HG03378 (cell line): ENCODE data around the gene ZBTB49.

Source experiments
- ATAC-seq: cut with Tn5 transposase; IDR thresholded peaks from one replicate; pipeline ENCODE4 v1.9.1; 2021; ENCODE audit warnings: mild to moderate bottlenecking, moderate library complexity; ENCODE audit not compliant: unreplicated experiment

The ZBTB49 gene

DNA sequence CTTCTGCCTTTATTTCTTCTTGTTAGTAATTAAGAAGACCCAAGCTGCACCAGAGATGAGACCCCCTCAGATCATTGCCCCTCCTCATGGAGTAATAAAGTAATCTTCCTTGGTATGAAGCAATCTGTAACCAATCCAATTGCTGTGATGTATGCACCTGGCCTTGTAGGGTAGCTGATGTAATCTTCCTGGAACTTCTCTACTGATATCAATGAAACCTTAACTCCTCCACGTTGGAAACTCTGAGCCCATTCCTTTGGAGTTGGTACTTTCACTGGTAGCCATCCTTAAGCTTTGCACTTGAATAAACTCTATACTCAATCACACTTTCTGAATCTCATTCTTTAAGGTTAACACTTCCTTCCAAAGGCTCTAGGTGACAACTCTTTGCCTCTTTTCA is 65.3 kb downstream of the ZBTB49 start:
- ATAC-seq = no peak

DNA sequence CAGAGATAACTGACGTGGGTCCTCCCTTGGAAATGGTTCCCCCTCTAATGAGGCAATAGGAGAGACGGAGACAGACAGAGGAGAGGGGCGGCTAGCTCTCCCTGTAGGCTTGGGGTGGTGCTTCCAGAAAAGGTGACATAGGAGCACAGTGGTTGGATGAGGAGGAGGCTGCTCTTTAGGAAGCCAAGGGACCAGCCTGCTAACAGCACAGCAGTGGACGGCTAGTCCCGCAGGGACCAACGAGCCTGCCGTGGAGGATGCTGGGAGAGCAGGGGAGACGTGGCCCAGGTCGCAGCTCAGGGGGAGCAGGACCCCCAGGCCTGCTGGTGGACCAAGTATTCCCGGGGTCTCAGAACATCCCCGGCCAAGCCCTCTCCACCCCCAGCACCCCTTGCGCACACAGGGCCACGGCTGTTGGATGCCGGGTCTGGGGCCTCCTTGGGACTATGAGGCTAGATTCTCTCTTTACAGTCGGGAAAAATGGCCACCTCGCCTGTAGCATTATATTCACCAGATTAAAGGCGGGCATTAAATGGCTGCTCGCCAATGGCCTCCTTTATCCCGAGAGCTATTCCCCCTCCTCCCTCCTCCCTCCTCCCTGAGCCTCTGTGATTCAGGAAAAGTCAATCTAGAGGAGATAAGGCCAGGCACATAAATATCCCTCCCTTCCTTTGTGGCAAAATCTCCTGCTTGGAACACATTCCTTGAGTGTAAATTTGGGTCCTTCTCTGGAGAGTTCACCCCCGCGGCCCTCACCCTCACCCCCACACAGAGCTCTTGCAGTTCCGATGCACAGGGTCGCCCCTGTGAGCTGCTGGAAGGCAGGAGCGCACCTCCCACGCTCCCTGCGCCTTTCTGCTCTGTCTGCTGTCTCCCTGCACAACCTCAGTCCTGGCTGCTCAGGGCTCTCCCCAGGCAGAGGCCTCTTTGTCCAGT is 66.3 kb downstream of the ZBTB49 start:
- ATAC-seq = no peak

DNA sequence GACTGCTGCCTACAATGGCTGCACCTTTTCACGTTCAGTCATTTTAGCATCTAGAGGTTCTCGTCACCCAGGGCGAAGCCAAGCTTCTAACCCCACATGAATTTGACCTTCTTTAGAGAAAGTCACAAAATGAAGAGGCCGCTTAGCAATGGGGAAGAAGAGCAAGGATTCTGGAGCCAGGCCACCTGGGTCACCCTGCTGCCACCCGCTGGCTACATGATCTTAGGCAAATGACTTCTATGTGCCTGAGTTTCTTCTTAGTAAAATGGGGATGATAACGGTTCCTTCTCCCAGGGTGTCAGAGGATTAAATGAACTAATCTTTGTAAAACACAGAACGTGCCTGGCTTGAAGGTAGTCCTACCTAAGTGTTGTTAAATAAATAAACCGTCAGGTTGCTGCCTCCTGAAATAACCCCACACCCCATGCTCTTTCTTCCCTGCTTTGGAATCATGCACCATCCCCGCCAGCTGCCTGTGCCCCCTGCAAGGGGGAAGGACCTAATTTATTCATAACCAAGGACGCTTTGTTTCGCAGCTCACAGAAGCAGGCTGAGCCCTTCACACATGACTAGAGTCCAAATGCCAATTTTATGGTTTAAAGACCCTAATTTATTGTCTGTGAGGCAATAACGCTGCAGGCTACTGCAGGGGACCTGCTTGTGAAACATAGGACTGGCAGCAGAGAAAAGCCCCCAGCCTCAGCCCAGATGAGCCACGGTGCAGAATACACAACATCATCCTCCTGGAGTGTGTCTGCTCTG is 68.2 kb downstream of the ZBTB49 start:
- no peak for ATAC-seq

DNA sequence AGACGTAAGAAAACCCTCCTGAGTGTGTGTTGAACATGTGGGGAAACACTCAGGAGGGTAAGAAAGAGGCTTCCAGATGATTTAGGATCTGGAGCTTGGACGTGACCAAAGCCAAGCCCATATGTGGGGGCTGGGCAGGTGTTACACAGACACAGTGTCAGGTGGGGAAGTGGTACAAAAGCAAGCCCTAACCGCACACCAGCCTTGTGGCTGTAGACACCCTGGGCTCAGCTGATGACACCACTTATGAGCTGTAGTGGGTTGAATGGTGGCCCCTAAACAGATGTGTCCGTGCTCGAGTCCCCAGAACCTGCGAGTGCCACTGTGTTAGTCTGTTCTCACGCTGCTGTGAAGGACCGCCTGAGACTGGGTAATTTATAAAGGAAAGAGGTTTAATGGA is 71.8 kb downstream of the ZBTB49 start:
- no peak for ATAC-seq

DNA sequence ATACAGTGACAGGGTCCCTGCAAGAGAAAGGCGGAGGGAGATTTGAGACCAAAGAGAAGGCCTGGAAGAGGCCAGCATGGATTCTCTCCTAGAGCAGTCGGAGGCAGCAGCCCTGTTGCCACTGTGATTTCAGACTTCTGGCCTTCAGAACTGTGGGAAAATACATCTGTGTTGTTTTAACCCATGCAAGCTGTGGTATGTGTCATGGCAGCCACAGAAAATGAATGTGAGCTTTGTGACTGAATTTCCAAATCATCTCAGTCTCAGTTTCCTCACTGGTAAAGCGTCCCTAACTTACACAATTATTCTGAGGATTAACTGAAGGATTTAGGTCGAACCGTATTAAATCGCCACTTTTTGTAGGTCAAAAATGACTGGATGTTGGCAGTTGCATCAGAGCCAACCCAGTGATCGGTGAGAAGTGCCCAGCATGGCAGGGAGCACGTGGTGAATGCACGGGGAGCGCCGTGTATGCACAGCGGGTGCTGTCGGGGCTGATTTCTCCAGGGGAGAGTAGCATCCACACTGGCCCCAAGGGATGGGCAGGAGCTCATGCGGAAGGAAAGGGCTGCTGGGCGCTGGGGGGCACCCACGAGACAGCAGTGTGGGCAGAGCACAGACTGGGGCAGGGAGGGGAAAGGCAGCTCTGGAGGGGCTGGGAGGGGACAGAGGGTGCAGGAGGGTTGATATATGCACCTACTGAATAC is 73.1 kb downstream of the ZBTB49 start:
- ATAC-seq = no peak

DNA sequence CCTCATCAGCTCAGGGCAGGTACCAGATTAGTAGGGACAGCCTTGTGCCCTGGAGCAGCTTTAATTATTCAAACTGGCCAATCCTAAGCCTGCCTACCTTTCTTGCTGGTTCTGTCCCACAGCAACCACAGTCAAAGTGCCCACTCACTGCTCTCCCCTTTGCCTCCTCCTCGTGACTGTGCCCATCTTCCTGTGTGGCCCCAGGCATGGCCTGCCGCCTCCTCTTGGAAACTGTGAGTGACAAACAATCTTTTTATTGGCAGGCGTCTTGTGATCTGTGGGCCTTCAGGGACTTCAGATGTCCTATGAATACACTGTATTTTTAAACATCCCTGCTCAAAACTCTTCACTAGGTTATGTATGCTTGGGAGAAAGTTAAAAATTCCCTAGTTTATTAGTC is 74.0 kb downstream of the ZBTB49 start:
- no peak for ATAC-seq

DNA sequence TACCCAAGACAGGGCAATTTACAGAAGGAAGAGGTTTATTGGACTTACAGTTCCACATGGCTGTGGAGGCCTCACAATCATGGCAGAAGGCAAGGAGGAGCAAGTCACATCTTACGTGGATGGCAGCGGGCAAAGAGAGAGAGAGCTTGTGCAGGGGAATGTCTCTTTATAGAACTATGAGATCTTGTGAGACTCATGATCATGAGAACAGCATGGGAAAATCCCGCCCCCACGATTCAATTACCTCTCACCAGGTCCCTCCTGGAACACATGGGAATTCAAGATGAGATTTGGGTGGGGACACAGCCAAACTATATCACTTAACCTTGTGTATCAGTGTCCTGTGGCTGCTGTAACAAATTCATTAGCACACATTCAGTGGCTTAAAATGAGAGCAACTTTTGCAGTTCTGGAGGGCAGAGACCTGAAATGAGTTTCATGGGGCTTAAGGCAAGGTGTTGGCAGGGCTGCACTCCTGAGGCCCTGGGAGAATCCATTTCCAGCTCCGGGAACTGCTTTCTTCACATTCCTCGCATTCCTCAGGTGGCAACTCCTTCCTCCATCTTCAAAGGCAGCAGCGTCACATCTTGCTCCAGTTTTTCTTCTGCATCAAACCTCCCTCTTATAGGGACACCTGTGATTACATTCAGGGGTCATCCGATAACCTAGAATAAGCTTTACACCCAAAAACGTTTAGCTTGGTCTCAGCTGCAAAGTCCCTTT is 74.6 kb downstream of the ZBTB49 start:
- ATAC-seq = no peak

DNA sequence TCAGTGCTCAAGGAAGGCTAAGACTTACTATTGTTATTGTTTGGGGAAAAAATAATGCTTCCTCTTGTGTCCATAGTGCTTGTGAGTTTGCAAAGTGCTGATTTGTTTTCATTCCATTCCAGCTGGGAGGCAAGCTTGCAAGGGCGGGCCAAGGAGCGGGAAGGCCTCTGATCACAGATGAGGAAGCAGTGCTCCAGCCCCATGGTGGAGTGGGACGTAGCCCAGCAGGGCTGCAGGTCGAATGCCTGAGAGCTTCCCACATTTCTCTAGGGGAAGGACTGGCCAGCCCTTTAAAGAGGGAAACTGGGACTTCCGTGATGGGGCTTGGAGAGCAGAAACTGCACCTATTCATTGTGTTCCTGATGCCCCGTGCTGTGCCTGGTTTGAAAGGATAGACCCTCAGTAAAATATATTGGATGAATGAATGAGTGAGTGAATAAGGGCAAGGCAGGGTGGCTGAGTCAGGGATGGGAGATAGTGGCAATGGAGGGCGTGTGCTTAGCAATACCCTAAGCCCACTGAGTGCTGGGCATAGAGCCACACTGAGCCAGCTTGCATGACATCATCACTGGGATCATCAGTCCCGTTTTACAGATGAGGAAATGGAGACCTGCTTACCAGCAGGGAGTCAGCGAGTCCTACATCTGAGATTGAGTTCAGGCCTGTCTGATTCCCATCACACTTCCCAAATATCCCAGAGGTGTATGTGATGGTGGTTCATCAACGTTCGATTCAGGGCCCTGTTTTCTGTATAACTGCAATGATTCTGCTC is 78.9 kb downstream of the ZBTB49 start:
- ATAC-seq = no peak
